Inflammatory macrophage (primary cell): ENCODE measurements around the gene UCHL1.

Experiments
- DNase-seq, 2 donors: peaks; one replicate each; pipeline ENCODE4 v3.0.0-alpha.2; 2020 to 2022
- total RNA-seq, 18 experiments: gene quantifications; one replicate each; lab custom pipeline; 2026; ENCODE audit warnings: mixed read lengths in 6 of 18, inconsistent platforms in 2 of 18; lab: John Stamatoyannopoulos, UW

UCHL1 gene
- total RNA-seq = 21.3 to 211 (median 45.1) reads per million in 18 experiments

DNA sequence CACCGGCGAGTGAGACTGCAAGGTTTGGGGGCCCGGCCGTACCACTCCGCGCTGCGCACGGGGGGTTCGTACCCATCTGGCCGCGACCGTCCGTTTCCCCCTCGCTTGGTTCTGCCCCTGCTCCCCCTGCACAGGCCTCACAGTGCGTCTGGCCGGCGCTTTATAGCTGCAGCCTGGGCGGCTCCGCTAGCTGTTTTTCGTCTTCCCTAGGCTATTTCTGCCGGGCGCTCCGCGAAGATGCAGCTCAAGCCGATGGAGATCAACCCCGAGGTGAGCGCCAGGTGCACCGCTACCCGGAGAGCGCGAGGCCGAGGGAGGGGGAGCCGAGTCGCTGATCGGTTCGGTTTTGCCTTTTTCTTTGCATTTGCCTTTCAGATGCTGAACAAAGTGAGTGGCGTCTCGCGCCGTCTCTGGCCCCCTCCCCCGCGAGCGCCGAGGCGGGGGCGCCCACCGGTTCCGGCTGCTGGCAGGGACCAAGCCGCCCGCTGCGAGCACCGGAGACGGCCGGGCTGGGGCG is at the start of gene UCHL1:
TSS of gene UCHL1 (plus strand) at position 189 of the 517 bp plus-strand sequence. CDS start at position 238, 49 bp downstream.
- DNase-seq = peak; percentile 30 to 48

DNA sequence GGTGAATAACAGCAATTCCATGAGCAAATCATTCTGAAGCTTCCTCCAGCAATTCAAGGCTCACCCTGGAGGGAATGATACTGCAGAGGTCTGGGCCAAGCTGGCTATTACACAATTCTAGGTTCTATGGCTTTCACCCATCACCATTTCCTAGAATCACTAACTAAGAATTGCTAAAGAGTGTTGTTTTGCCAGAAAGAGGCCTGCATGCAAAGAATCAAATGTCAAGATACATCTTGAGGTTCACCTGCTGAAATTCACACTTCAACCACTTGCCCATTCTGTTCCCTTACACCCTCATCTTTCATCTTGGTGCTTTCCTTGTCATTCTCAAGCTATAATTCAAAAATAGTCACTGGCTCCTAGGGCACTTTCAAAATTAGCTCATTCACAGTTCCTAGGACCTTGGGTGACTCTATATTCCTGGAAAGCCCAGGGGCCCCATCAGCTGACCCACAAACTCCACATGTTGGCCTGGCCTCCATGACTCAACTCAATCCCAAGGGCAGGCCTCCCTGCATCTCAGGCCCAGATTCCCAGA is 49.4 kb upstream of the UCHL1 start:
- peak; percentile 20 to 32 for DNase-seq

DNA sequence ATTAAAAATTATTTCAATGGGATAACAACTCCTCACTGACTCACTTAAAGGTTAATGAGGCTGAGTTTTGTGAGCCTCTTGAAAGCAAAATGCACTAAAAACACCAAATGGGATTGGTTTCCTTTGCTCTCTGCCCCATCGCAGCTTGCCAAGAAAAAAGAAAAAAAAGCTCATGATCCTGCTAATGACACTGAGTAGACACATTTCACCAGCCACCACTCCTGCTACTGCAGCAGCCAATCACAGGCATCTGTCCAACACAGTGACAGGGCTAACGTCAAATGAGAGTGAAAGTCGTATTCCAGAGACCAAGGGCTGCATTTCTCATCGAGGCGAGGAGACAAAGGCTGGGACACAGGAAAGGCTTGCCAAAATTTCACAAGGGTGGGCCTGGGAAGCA is 47.5 kb upstream of the UCHL1 start:
- DNase-seq = no peak

DNA sequence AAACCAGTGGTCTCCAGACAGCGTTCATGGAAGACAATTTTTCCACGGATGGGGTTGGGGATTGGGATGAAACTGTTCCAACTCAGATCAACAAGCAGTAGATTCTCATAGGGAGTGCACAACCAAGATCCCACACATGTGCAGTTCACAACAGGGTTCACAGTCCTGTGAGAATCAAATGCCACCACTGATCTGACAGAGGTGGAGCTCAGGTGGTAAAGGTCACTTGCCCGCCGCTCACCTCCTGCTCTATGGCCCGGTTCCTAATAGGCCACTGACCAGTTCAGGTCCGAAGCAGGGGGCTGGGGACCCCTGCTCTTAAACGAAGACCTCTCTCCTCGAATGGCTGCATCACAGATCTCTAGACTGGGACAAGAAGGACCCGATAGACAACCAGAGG is 46.8 kb upstream of the UCHL1 start:
- no peak for DNase-seq

DNA sequence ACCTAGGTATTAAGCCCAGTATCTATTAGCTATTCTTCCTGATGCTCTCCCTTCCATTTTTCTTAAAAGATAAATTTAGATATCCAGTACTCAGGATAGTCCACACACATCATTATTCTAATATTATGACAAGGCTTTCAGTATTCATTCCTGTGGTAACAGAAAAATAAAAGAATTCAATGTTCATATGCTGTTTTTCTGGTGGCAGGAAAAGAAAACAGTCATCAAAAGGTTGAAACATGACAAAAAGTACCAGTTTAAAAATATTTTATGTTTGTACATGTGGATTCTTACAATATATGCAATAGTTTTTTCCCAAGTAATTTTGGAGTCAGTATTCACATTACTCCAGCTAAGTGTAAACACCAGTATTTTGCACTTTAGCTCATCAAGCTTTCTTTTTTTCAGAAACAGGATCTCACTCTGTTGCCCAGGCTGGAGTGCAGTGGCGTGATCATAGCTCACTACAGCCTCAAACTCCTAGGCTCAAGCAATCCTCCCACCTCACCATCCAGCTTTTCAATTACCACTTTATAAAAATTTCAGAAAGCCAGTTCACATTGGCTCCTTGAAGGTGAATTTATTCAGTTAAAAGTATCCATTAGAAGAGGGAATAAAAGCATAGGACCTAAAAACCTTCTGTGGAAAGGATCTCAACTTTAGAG is 44.6 kb upstream of the UCHL1 start:
- DNase-seq = no peak

DNA sequence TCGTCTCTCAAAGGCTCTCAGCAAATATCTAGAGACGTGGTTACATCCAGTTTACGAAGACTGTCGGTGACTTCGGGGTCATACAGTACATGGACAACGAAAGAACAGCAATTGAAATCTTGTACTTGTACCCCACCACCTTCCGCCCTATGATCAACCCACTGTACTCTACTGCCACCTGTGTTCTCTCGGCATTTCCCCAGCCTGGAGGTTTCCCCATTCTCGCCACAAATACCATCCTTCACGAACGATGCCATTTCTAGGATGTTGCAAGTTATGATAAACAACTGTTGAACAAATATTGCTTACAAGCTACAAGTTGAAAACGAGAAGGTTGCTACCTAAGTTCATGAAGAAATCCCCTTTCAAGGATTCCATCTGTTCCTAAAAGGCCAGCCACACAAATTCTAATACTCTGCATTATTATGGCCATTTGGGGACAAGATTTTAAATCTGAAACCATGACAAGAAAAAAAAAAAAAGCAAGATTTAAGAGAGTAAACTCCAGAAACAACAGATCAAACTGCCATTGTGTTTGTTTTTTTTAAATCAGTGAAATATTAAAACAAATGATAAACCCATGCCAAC is 44.0 kb upstream of the UCHL1 start:
- peak in 1 of 2 donors; percentile 43 for DNase-seq

DNA sequence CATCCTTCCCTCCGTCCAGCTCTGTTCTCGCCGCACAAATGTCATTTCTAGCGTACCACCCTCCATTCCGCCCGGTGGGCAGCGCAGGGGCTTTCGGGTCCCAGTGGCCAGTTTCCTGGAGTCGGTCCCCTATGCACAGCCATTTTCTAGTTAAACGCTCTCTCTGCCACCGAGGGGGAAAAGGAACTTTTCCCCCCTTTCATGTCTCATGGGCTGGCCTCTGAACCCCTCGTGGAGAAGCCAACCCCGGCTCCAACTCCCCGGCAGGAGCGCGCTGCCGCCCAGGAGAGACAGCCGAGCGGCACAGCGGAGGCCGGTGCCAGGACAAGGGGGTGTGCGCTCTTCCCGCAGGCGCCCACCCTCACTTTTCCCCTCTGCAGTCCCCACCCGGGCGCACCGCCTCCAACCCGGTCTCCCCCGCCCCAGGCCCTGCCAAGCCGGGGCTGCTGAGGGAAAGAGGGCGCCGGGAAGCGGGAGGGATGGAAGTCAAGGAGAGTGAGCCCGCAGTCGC is 43.0 kb upstream of the UCHL1 start:
- DNase-seq = no peak

DNA sequence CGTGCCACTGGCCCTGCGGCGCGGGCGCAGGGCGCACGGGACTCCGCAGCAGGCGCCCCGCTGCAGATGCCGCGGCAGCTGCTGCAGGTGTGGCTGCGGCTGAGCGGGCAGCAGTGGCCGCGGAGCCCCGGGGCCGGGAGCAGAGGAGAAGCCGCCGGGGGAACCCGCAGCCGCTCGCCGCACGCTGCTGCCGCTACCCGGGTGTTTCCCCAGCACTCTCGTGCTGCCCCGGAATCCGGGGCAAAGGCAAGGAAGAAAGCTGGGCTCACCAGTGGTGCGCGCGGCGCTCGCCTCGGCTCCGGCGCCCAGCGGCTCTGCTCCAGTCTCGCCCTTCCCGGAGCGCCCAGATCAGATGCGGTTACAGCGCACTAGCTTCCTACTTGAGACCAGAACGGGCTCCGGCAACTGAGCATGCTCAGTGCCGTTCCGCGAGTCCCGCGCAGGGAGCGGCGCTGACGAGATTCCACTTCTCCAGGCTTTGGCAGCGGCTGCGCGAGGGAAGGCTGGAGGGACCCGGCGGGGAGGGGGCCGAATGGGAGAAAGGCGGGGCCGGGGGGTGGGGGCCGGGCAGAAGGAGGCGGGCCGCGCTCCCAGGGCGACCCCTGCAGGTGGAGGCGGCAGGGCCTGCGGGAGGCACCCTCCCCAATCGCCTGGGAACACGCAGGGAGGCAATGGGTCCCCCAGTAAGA is 42.4 kb upstream of the UCHL1 start, which contains the start of gene APBB2:
TSS of gene APBB2 (minus strand) at position 407 of the 689 bp plus-strand sequence. CDS start 181,288 bp downstream, outside the sequence.
- peak; percentile 79 to 94 for DNase-seq

DNA sequence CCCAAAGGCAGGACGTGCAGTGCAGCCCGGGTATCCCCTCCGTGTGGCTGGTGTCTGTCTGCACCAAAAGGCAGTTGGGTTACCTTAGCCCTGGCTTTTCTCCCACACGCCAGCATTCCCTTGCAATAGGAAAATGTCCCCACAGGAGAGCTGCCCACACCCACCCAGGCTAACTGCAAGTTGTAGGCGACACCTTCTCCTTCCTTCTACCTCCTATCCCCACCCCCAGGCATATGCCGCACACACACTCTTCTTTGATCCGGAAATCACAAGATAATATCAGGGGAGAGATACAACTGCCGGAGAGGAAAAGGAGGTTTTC is 41.9 kb upstream of the UCHL1 start:
- DNase-seq = no peak

DNA sequence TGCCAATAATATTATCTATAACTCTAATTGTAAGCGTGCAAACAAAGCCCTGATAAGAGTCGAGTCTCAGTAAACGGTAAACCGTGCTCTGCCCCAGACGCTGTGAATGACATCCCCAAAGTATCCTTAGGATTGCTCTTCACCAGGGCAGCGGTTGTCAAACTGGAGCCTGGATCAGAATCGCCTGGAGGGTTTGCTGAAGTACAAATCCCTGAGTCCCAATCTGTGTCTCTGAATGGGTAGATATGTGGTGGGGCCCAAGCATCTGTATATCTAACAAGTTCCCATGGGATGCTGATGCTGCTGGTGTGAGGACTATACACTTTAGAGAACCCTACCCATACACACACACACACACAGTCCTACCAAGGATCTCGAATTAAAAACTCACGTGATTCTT is 41.6 kb upstream of the UCHL1 start:
- no peak for DNase-seq

DNA sequence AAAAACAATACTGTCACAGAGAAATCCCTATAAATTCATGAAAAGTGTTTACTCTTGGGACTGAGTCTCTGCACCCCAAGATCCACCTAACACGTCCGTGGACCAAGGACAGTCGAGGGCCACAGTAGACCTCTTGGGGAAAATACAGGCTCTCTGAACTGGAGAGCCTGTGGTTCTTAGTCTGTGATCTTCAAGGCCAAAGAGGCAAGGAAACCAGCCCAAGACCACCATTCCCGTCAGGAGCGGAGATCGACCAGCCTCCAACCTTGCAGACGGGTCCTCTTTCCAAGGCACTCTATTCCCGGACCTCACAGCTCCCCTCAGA is 40.8 kb upstream of the UCHL1 start:
- DNase-seq = no peak

DNA sequence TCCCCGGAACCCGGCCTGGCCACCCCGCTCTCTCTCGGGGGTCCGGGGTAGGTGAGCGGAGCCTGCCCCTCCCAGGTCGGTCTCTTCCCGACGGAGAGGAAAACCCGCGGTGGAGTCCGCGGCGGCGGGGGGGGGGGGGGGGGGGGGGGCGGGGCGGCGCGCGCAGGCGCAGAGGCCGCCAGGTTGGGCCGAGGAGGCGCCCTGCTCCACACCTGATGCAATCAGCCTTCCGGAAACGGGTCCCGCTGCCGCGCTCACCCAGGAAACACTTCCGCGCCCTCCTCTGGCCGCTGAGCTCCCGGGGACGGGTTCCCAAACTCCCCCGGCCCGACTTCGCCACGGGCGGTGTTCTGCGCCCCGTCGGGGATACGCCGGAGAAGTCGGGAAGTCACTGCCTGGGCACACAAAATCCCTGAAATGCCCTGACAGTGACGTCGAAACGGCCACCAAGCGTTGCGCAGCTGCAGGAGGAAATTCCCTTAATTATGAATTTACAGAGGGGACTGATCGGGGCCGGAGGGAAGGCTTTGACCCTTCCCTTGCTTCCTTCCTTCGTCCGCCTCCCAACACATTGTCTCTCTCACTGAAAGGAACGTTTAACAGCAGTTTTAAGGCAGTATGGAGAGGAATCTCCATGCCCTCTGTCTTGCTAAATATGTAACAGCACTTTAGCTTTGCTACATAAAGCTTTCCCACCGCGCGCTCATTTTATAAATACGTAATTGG is 40.3 kb upstream of the UCHL1 start:
- peak in 1 of 2 donors; percentile 63 for DNase-seq

DNA sequence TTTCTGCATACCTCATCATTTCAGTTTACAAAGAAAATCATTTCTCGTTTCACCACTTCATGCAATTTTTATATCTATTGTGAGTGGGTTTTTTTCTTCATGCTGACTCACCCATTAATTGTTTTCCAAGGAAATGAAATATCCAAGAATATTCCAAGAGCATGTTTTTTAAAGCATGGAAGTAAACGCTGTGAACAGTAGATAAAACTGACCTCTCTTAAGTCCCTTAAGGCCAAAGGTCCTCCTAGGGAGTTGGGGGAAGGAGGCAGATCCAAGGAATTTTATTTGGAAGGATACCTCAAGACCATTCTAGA is 39.8 kb upstream of the UCHL1 start:
- DNase-seq = no peak

DNA sequence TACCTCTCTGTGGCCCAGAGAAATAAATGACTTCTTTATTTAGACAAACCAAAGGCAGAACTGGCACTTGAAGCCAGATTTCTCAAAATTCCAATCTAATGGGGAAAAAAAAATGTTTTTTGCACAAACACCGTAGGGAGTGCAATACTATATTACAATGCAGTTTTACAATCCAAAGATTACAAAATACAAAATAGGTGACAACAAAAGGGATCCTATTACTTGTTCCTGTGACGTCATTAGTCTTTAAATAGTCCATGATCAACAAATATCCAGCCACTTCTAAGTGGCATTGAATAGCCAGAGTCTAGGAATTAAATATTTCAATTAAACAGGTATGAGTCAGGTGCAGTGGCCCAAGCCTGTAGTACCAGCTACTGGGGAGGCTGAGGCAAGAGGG is 39.4 kb upstream of the UCHL1 start:
- no peak for DNase-seq

DNA sequence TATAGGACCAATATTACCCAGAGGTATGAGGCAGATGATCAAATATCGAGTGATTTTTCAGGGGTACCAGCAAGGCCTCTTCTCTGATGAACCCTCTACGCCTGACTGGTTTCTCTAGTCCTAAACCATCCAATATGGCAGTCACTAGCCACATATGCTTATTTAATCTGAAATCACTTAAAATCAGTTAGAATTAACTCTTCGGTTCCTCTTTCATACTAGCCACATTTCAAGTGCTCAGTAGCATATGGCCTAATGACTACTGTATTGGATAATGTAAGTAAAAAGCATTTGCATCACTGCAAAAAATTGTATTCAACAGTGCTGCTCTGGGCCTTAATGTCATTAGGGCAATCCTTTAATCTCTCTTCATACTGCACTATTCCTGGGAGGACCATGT is 38.0 kb upstream of the UCHL1 start:
- no peak for DNase-seq

DNA sequence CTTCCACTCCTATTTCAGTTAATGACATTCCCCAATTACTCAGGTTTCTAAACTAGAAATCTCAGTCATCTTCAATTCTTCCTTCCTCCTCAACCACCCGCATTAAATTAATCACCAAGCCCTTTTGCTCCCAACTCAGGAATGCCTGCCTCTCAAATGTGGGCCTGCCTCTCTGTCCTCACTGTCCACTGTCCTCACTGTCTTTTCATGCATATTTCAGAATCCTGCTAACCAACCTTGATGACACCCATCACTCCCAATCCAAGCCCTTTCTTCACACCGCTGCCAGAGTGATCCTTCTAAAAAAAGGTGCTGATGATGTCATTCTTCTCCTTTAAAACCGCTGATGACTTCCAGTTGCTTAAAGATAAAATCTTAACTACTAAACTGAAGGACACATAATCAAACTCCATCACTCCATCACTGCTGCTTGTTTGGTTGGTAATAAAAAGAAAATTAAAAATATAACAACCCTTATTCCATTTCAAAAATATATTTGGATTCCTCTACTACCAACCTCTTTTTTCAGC is 37.2 kb upstream of the UCHL1 start:
- DNase-seq = no peak

DNA sequence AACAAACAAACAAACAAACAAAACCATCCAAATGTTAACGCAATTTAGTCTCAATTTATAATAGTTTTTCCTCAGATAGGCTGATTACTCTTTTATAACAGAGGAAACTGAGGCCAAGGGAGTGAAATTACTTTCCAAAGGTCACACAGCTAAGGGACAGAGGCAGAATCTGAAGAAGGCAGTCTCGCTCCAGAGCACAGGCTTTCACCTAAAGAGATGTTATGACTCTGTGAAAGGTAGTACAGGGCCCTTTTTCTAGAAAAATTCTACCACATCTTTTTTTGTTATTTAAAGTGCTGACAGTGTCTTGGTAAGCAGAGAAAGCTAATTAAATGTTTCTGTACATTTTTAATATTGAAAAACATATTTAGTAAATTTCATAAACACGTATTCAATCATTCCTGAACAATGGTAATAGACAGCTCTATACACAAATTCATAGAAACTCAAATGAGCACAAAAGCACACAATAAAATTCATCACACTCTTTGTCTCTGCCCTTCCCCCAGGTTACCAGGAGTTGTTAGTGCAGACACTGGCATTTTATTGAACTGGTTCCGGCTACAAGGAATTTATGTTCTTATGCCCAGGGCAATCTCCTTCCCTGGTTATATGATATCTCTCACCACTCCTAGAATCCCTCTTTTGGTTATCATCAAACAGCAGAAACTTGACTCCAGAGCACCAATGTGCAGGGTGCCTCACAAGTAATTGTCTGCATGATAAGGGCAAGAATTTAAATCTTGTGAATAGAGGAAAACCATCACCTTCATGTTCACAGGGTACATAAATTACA is 34.7 kb upstream of the UCHL1 start:
- DNase-seq = no peak

DNA sequence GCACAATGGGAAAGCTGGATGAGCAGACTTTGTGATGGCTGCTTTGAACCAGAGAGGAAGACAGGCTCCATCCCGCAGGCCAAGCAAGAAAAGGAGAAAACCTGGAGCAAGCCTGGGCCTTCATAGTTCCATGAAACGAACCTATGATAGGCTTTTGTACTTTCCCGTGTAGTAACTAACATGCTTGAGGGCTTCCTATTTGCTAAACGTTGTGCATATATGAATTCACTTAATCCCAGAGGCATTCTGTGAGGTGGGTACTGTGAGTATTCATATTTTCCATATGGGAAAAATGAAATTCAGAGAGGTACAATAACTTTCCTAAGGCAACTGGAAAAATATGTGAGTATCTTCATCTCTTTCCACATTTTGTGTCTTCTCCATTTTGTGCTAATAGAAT is 28.8 kb upstream of the UCHL1 start:
- DNase-seq = no peak

DNA sequence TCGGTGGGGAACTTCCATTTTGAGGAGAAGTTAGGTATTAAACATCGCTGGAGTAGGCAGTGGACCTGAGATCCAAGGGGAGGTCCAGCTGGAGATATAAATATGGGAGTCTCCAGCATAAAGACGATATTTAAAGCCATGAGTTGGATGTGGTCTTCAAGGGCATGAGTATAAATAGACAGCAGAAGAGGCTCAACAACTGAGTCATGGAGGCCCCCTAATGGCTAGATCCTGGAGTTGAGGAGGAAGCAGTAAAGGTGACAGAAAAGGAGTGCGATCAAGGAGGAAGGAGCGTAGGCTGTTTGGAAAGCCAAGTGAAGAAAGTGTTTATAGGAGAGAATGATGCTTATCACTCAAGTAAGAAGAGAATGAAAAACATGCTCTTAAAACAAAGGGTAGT is 24.3 kb upstream of the UCHL1 start:
- DNase-seq = no peak

DNA sequence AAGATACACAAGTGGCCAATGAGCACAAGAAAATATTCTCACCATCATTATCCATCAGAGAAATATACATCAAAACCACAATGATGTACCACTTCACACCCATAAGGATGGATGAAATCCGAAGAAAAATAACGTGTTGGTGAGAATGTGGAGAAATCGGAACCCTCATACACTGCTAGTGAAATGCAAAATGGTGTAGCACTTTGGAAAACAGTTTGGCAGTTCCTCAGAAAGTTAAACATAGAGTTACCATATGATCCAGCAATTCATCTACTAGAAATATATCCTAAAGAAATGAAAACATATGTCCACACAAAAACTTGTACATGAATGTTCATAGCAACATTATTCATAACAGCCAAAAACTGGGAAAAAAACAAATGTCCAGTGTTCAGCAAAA is 23.9 kb upstream of the UCHL1 start:
- no peak for DNase-seq

DNA sequence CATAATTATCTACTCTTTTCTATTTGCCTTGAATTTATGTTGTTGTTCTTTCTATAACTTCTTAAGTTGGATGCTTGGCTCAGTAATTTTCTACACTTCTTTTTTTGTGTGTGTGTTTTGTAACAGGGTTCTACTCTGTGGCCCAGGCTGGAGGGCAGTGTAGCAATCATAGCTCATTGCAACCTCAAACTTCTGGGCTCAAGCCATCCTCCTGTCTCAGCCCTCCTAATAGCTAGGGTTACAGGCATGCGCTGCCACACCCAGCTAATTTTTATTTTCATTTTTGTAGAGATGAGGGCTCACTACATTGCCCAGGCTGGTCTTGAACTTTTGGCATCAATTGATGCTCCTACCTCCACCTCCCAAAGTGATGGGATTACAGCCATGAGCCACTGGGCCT is 20.7 kb upstream of the UCHL1 start:
- no peak for DNase-seq

DNA sequence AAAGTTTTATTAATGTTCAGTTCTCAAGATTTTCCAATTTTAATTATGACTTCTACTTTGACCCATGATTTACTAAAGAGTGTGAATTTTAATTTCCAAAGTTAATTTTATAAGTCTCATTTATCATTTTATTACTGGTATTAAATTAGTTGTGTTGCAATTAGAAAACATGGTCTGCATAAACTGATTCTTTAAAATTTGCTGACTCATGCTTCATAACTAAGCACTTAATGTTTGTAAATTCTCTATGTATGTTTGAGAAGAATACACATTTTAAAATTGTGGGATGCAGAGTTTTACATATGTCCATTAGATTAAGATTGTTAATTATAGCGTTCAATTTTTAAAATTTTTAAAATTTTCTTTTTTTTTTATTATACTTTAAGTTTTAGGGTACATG is 20.2 kb upstream of the UCHL1 start:
- DNase-seq = no peak
